ENCODE results near the gene CCRL2. TPM values are rescaled to one million over a fixed set of nuclear protein-coding genes. Genes with fewer than 3 reads are reported as not detected.

CCRL2 gene
- total RNA-seq, 1 donor, result 0.72 TPM

- no peak overlapping the region for H3K4me3 ChIP-seq (ENCODE audit: insufficient read depth, low read length)
- no peaks in the 10 kb centered on the region for H4K20me1 ChIP-seq (ENCODE audit: insufficient read depth, low read length)
- DNase-seq (ENCODE audit: insufficient read length, low spot score, missing footprints), result no peak
- TF ChIP-seq CTCF (IDR thresholded peaks at IDR 0.05; ENCODE audit: extremely low read depth, low read depth, low read length), result no peak
- no peak overlapping the region for H3K4me2 ChIP-seq (ENCODE audit: insufficient read depth, low read length)
- H3K79me2 ChIP-seq (ENCODE audit: insufficient read depth, low read length), result no peaks in the 10 kb centered on the region
- no peaks in the 10 kb centered on the region for H3K9me3 ChIP-seq (ENCODE audit: low read depth, low read length)
- no peak overlapping the region for H3K27ac ChIP-seq (ENCODE audit: low read depth, low read length)
- H3K4me1 ChIP-seq (ENCODE audit: insufficient read depth, low read length), result no peaks in the 10 kb centered on the region
- H3K27me3 ChIP-seq (ENCODE audit: insufficient read depth, low read length), result peaks cover 32% of the 10 kb centered on the region
- no peaks in the 10 kb centered on the region for H3K36me3 ChIP-seq (ENCODE audit: insufficient read depth, low read length)
- H2AFZ ChIP-seq (ENCODE audit: low read length), result no peak overlapping the region
Observed at GRCh38 chr3:46455231-46456115, 48.4 kb downstream of the CCRL2 start.

GRCh38 chr3:46456118-46456517 lies 49.1 kb downstream of the CCRL2 start:
- Histone ChIP-seq H3K36me3 (ENCODE audit: insufficient read depth, low read length) (no peaks in the 10 kb centered on the region), H4K20me1 (ENCODE audit: insufficient read depth, low read length) (no peaks in the 10 kb centered on the region), H3K27me3 (ENCODE audit: insufficient read depth, low read length) (peaks cover 32% of the 10 kb centered on the region), H3K9me3 (ENCODE audit: low read depth, low read length) (no peaks in the 10 kb centered on the region), H3K79me2 (ENCODE audit: insufficient read depth, low read length) (no peaks in the 10 kb centered on the region), H3K4me2 (ENCODE audit: insufficient read depth, low read length) (no peak overlapping the region), H3K27ac (ENCODE audit: low read depth, low read length) (no peak overlapping the region), H2AFZ (ENCODE audit: low read length) (no peak overlapping the region), H3K4me3 (ENCODE audit: insufficient read depth, low read length) (no peak overlapping the region), H3K4me1 (ENCODE audit: insufficient read depth, low read length) (no peaks in the 10 kb centered on the region)
- no peak for TF ChIP-seq CTCF (IDR thresholded peaks at IDR 0.05; ENCODE audit: extremely low read depth, low read depth, low read length)
- DNase-seq (ENCODE audit: insufficient read length, low spot score, missing footprints), result no peak

Other genes starting within 250 kb of the CCRL2 start
- gene CCR1, start 198.9 kb upstream of the CCRL2 start, total RNA-seq, result 0.59 and 1.1 TPM in 2 replicates
- not detected in 2 replicates for gene CCR3, start 164.8 kb upstream of the CCRL2 start, total RNA-seq
- gene CCR2, start 53.1 kb upstream of the CCRL2 start, total RNA-seq, result not detected in 2 replicates
- gene CCR5, start 36.3 kb upstream of the CCRL2 start, total RNA-seq, result not detected in 2 replicates
- gene LTF, start 57.6 kb downstream of the CCRL2 start, total RNA-seq, result 0.59 and 0.72 TPM in 2 replicates
- gene RTP3, start 90.7 kb downstream of the CCRL2 start, total RNA-seq, result not detected in 2 replicates
- 4.7 and 5.1 TPM in 2 replicates for gene LRRC2, start 159.0 kb downstream of the CCRL2 start, total RNA-seq
- gene FAM240A, start 205.3 kb downstream of the CCRL2 start, total RNA-seq, result under 0.01 and 0.36 TPM in 2 replicates

Data from osteoblast (primary cell).